ENCODE results near the gene GPR183.

DNA sequence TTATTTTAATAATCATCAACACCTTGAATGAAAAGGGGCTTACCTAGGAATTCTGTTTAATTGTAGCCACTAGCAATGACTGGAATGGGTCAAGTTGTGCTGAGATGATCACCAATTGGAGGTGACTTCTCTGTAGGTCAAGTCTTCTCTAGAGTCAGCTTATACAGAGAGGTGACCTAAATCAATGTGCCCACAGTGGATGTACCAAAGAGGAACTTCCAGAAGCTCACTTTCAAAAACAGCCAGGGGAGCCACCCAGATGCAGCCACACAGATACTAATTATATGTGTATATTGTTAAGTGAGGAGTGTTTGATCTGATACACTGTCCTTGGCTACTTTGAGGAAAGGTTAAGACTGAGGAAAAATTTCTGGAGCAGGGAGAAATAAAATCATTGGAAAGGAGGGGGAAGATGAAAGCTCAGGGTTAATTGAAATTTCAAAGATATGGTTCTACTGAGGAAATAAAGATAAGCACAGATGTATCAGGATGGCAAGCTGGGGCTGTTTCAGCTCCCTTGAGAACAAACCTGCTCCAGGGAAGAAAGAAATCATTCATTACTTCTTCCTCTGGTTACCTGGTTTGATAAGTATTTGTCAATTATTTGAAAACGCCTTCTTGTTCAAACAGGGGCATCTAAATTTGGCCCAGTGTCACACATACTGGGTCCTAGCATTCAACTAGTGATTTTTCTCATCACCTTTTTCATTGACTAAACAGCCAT, 5.1 kb downstream of the GPR183 start:
- no peak for TF ChIP-seq POLR2AphosphoS5 (IDR thresholded peaks at IDR 0.05; ENCODE audit: low read depth, low read length)
- TF ChIP-seq POLR2A (IDR thresholded peaks at IDR 0.05; ENCODE audit: low read depth, low read length), result no peak
- no peak for TF ChIP-seq TAF1 (IDR thresholded peaks at IDR 0.05; ENCODE audit: borderline replicate concordance, low read depth, low read length)

Measured in GM12892 (cell line).